PC-9 (cell line): ENCODE data around the gene TEKTIP1.

Source experiments
- CTCF ChIP-seq: fragments of 200-600 bp; sonication (generic); conservative IDR thresholded peaks from 2 replicates; pipeline ENCODE4 v1.6.1; 2017; ENCODE audit warnings: mixed run types, antibody characterized with exemption, mild to moderate bottlenecking, moderate library complexity
- EZH2 ChIP-seq: fragments of 200-600 bp; sonication (generic); IDR thresholded peaks from 2 replicates; pipeline ENCODE4 v1.8.0; 2017; ENCODE audit warnings: antibody characterized with exemption, low read depth

DNA sequence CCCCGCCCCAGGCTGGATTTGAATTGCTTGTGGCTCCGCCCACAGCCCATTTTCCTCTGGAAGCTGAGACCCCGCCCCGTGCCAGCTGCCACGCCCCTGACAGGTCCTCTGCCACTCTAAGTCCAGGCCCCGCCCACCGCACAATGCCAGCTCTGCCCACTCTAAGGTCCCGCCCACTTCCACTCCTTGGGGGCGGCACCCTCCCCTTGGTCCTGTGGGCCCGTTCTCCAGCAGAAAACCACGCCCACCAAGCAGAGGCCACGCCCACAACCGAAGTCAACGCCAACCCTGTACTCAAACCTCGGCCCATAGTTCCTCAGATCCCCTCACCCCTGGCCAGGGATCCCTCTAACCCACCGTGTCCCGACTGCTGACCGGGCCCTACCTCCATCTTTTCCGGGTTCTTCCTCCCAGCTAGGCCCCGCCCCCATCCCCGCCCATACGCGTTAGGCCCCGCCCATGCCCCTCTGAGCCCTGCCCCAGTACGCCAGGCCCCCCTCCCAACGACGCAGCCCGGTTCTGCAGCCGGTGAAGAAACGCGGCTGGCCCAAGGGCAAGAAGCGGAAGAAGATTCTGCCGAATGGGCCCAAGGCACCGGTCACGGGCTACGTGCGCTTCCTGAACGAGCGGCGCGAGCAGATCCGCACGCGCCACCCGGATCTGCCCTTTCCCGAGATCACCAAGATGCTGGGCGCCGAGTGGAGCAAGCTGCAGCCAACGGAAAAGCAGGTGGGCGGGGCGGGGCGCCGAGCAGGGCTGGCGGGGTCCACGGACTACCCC, 35.1 kb downstream of the TEKTIP1 start:
- TF ChIP-seq CTCF = no peak
- TF ChIP-seq EZH2 = no peak
